Stromal cell of bone marrow (primary cell): Measurements from ENCODE around the gene PHKA2.
"Not testable (repeated sequence)": the region's sequence is repeated elsewhere in the genome, so short reads cannot be mapped to it uniquely, and the experiment has no call there.

ENCODE experiments used
- DNase-seq: peaks from one replicate; pipeline ENCODE4 v3.0.0-alpha.2; 2012; ENCODE audit warnings: low read depth

Gene PHKA2, protein sequence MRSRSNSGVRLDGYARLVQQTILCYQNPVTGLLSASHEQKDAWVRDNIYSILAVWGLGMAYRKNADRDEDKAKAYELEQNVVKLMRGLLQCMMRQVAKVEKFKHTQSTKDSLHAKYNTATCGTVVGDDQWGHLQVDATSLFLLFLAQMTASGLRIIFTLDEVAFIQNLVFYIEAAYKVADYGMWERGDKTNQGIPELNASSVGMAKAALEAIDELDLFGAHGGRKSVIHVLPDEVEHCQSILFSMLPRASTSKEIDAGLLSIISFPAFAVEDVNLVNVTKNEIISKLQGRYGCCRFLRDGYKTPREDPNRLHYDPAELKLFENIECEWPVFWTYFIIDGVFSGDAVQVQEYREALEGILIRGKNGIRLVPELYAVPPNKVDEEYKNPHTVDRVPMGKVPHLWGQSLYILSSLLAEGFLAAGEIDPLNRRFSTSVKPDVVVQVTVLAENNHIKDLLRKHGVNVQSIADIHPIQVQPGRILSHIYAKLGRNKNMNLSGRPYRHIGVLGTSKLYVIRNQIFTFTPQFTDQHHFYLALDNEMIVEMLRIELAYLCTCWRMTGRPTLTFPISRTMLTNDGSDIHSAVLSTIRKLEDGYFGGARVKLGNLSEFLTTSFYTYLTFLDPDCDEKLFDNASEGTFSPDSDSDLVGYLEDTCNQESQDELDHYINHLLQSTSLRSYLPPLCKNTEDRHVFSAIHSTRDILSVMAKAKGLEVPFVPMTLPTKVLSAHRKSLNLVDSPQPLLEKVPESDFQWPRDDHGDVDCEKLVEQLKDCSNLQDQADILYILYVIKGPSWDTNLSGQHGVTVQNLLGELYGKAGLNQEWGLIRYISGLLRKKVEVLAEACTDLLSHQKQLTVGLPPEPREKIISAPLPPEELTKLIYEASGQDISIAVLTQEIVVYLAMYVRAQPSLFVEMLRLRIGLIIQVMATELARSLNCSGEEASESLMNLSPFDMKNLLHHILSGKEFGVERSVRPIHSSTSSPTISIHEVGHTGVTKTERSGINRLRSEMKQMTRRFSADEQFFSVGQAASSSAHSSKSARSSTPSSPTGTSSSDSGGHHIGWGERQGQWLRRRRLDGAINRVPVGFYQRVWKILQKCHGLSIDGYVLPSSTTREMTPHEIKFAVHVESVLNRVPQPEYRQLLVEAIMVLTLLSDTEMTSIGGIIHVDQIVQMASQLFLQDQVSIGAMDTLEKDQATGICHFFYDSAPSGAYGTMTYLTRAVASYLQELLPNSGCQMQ

DNA sequence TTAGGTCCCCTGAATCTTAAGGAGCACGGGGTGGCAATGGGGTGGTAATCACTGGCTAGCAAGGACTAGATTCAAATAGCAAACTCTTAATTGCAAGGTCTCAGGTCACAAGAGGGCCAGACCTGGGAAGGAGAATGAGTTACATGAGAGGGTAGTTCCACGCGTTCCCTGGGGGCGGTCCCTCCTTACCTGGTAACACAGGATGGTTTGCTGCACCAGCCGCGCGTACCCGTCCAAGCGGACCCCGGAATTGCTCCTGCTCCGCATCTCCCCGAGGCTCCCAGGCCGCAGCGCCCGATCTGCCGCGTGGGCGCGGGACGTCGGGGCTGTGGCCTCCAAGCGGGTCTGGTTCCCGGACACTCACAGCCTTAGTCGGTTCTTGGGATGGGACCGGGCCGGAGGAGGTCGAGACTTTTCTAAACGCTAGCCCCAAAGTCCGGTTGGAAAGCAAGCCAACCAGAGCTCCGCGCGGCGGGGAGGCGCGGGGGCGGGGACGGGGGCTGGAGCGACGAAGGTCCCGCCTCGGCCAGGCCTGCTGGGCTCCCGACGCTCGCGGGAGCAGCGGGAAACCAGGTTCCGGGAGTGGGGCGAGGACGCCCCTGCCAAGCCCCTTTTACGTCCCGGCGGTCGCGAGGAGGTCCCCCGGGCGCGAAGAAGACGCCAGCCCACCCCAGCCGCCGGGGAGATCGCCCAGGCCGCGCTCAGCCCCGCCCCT lies at the start of gene PHKA2:
Gene PHKA2, minus strand, starts transcription at position 449 of the 715 bp plus-strand sequence. Its CDS starts 182 bp downstream, at position 267.
- no peak for DNase-seq

DNA sequence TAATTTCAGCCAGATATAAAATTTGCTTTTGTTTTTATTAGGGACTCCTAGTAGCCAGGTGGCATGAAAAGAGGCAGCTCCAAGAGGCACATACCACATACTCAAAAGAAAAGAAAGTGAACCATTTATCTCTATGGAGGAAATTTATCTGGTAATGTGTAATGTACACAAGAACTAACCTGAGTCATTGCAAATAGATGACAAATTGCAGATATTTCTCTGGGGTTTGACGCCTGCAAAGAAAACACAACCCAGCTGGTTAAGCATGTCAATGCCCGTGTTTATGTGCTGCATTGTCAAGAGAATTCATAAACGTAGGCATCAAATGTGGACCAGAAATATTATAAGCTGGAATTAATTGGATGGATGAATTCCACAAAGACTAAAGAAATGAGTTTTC lies 46.9 kb upstream of the PHKA2 start:
- no peak for DNase-seq

DNA sequence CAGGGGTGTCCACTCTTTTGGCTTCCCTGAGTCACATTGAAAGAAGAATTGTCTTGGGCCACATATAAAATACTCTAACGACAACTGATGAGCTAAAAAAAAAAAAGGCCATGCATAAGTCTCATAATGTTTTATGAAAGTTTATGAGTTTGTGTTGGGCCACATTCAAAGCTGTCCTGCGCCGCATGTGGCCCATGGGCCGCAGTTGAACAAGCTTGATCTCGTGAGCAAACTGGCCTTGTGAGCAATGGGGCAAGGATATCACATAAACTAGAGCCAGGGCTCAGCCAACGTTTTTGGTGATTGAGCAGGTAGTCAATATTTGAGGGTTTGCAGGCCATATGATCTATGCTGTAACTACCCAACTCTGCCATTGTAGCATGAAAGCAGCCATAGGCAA lies 44.6 kb upstream of the PHKA2 start:
- DNase-seq, result no peak

DNA sequence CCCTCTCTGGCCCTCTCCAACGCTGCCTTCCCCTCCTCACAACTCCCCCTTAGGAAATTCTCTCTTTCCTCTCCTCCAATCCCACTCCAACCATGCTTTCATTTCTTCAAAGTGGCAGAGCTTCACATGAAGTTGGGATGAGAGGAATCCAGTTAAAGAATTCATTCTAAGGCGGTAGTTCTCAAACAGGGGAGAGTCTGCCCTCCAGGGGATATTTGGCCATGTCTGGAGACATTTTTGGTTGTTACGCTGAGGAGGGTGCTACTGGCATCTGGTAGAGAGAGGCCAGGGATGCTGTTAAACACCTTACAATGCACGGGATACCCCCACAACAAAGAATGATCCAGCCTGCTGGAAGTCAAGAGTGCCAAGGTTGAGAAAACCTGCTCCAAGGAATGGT lies 40.5 kb upstream of the PHKA2 start:
- no peak for DNase-seq

GRCh38 chrX:19019996-19020395 lies 36.1 kb upstream of the PHKA2 start:
- DNase-seq, result no peak

DNA sequence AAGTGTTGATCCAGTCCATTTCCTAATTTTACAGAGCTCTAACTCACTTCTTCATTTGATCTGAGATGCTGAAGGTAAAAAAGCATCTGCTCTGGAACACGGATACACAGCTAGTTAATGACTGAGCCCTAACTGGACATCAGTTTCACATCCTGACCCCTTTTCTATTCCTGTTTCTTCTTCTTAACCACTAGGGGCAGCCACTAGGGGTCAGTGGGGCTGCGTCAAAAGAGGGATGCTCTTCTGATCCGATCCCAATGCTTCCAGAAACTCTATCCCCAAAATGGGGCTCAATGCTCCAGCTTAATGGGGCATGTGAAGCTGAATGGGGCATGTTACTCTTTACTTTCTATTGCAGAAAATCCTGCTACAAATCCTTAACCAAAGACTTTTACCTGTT lies 33.4 kb upstream of the PHKA2 start:
- no peak for DNase-seq

DNA sequence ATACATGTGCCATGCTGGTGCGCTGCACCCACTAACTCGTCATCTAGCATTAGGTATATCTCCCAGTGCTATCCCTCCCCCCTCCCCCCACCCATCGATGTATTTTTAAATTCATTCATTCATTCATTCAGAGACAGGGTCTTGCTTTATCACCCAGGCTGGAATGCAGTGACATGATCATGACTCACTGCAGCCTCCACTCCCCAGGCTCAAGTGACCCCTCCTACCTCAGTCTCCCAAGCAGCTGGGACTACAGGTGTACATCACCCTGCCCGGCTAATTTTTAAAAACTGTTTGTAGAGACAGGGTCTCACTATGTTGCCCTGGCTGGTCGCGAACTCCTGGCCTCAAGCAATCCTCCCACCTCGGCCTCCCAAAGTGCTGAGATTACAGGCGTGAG lies 32.7 kb upstream of the PHKA2 start:
- DNase-seq, result not testable (repeated sequence)

DNA sequence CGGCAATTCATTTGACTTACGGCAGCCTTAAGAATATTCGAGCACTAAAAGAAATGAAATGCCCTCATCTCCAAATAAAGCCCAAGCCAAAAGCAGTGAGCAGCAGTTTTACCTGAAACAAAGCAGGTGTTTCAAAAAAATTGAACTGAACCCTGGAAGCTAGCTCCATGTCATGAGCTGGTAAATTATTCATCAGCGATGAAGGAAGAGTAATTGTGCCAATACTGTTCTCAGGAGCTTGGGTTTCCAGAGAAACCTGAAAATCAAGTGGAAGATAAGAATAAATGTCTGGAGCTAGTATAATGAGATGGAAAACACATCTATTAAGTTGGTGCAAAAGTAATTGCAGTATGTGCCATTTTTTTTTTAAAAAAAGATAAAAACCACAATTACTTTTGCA lies 24.0 kb upstream of the PHKA2 start:
- no peak for DNase-seq

DNA sequence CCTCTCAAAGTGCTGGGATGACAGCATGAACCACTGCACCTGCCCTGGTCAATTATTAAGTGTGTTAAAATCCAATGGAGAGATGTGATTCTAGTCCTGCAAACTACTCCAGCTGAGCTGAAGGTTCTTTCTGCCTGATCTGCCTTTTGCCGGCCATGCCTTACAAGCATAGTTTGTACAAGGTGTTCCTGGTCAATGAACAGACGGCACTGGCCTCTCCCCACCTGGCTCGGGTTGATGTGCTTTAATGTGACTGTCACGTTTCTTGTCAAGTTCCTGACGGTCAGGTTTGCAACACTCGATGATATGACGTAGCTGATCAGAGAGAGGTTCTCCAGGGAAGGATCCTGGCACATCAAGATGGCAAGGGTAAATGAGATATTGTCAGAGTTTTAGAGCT lies 23.1 kb upstream of the PHKA2 start:
- DNase-seq, result no peak

DNA sequence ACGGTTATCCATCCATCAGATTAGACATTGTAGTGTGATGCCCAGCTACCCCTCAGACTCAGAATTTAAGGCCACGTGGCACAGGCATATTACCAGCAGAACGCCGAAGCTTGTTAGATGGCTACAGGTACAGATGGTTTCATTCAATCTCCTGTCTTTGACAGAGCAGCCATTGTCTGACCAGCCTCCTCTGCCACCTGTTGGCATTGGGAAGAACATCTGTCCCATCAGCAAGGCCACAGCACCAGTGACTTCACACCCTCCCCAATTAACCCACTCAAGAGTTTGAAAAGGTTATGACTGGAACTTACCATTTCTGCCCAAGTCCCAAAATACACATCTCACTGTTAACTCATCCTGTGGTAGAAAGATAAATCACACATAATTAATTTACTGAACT lies 22.0 kb upstream of the PHKA2 start:
- DNase-seq, result no peak

DNA sequence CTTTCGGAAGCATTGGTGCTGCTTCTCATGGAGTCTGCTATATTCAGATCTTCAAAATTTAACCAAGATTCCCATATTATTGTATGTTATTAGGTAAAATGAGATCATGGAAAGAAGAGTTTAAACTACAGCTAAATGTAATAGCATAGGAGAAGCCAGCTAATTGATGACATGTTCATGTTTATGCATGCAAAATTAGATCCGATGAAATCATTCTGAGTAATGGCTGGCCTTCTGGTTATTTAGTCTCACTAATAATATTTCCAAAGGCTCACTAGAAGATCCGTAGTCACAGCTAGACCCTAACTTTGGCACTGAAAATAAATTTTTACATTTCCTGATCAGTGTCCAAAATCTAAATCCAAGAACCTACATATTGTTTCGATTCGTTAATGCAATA lies 19.8 kb upstream of the PHKA2 start:
- DNase-seq, result no peak

- DNase-seq, result no peak
Measured at GRCh38 chrX:18998653-18999052, 14.7 kb upstream of the PHKA2 start.

GRCh38 chrX:18997916-18998315 lies 14.0 kb upstream of the PHKA2 start:
- DNase-seq, result no peak

- DNase-seq, result no peak
Measured at GRCh38 chrX:18996536-18996935, 12.6 kb upstream of the PHKA2 start.

GRCh38 chrX:18995221-18995620 lies 11.3 kb upstream of the PHKA2 start:
- no peak for DNase-seq

DNA sequence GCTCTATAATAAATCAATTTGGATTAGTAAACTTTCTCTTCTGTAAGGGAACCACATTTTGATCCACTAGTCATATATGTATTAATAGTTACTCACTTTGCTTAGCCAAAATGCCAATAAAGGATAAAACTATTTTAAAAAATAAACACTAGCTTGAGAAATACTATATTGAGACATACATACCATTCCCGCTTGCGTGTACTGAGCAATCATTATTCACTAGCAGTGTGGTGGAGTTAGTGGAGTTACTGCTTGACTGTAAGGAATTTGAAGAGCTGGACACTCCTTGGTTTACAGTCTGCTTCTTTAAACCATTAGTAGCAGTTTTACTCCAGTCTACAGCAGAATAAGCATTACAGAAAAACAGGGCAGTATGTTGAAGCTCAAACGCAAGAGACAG lies 10.8 kb upstream of the PHKA2 start:
- DNase-seq, result peak; percentile 39

DNA sequence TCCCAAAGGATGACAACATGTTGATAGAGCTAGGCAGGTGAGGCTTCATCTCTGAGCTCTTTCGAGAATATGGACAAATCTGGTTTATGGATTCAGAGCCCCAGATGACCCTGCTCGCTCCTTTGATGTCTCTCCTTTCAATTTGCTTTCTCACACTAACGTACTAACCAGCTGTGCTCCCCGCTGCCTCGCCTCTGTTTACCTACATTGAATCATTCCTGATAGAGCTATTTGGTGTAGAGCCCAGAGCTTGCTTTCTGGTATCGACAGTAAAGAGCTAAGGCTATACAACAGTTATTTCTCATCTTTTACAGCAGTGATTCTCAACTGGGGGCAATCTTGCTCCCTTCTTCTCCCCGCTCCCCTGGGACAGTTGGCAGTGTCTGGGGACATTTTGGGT lies 8.9 kb upstream of the PHKA2 start:
- no peak for DNase-seq

DNA sequence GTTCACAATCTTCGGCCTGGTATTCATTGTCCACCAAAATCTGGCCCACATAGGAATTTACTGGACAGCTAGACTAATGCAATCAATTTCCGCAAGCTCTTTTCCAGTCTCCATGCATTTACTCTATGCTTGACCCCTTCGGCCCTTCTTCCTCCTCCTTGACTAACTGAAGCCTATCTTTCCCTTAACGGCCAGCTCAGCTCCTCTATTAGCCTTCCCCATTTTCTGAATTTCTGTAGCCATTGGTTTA lies 1.2 kb upstream of the PHKA2 start:
- DNase-seq, result no peak

GRCh38 chrX:18984381-18985185 lies 669 bp upstream of the PHKA2 start:
- peak; percentile 53 for DNase-seq

GRCh38 chrX:18981124-18981807 lies 2.6 kb downstream of the PHKA2 start:
- DNase-seq, result no peak

DNA sequence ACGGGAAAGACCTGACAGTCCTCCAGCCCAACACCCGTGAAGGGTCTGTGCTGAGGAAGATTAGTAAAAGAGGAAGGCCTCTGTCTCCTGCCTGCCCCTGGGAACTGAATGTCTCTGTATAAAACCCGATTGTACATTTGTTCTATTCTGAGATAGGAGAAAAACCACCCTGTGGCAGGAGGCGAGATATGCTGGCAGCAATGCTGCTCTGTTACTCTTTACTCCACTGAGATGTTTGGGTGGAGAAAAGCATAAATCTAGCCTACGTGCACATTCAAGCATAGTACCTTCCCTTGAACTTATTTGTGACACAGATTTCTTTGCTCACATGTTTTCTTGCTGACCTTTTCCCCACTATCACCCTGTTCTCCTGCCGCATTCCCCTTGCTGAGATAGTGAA lies 3.7 kb downstream of the PHKA2 start:
- DNase-seq, result not testable (repeated sequence)
